Tibial nerve (tissue), 4 donors: ENCODE measurements around the gene PTPRK. TPM values are rescaled to one million over a fixed set of nuclear protein-coding genes. Genes with fewer than 3 reads are reported as not detected.

Source experiments
- DNase-seq, 2 donors: peaks; one replicate each; pipeline ENCODE4 v3.0.0-alpha.2; 2019; ENCODE audit warnings: low spot score in 2 of 2
- H3K27ac ChIP-seq, 4 donors: fragments of 200-600 bp; sonication (generic) in 3 of 4; one replicate each; pipeline ENCODE4 v1.5.1; 2017 to 2019; ENCODE audit warnings: mild to moderate bottlenecking in 1 of 4
- H3K27me3 ChIP-seq, 2 donors: fragments of 200-600 bp; sonication (generic) in 1 of 2; one replicate each; pipeline versions ENCODE4 v1.5.1 to v1.6.0; 2017 to 2019
- H3K36me3 ChIP-seq, 3 donors: fragments of 200-600 bp; sonication (generic); one replicate each; pipeline ENCODE4 v1.5.1; 2018 to 2019
- H3K4me1 ChIP-seq, 4 donors: fragments of 200-600 bp; sonication (generic) in 3 of 4; one replicate each; pipeline ENCODE4 v1.5.1; 2017 to 2019
- H3K4me3 ChIP-seq, 4 donors: fragments of 200-600 bp; sonication (generic) in 3 of 4; one replicate each; pipeline ENCODE4 v1.5.1; 2017 to 2019; ENCODE audit warnings: mild to moderate bottlenecking in 1 of 4, moderate library complexity in 1 of 4
- H3K9me3 ChIP-seq, 4 donors: fragments of 200-600 bp; sonication (generic) in 3 of 4; one replicate each; pipeline ENCODE4 v1.5.1; 2017 to 2019
- EP300 ChIP-seq, 2 donors: sonication (generic); formaldehyde crosslinking; IDR thresholded peaks; one replicate each; pipeline ENCODE4 v1.6.1; 2017; ENCODE audit warnings: antibody characterized with exemption in 2 of 2, mild to moderate bottlenecking in 1 of 2
- POLR2A ChIP-seq, 2 donors: fragments of 450-650 bp; IDR thresholded peaks; one replicate each; pipeline ENCODE4 v1.6.1; 2017; ENCODE audit warnings: antibody characterized with exemption in 2 of 2, mild to moderate bottlenecking in 2 of 2, moderate library complexity in 2 of 2
- WGBS, 2 donors: methylation state at CpG; one replicate each; pipeline ENCODE4 v1.1.5; 2018; 5-methylcytosine and 5-hydroxymethylcytosine counted together
- total RNA-seq, 4 donors: library from RNA; depleted of rRNA; stranded (reverse); fragments of >200 nt; gene quantifications; one replicate each; pipeline ENCODE4 v1.1.0, GENCODE V29; 2016
- TF ChIP-seq, protein P1 (sequence below), 5 experiments: fragments of 200-600 bp in 3 of 5; fragments of 450-650 bp in 2 of 5; sonication (generic) in 3 of 5; IDR thresholded peaks; one replicate each; pipeline ENCODE4 v1.5.1; 2016 to 2019; ENCODE audit warnings: antibody characterized with exemption in 5 of 5, mild to moderate bottlenecking in 3 of 5, moderate library complexity in 2 of 5

The PTPRK gene
- total RNA-seq, 4 donors from 2014 or later: 17.4 to 26.1 (median 21.2) TPM

DNA sequence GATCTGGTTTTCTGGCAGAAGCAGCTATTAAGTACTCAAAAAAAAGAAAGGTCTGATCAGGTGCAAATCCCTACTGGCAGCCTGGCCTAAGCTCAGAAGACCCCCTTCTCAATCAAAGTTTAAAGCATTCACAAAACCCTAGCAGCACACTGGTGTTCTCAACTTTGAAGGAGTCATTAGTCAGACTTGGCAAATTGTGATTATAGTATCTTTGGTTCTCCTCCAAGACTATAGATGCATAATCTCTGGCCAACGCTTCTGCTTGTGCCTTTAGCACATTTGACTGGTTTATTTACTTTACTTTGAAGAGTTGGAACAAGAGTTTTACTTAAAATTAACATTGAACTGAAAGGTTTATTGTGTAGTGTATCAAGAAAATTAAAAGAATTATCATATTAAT, 248.9 kb downstream of the PTPRK start:
- TF ChIP-seq, protein P1, sequence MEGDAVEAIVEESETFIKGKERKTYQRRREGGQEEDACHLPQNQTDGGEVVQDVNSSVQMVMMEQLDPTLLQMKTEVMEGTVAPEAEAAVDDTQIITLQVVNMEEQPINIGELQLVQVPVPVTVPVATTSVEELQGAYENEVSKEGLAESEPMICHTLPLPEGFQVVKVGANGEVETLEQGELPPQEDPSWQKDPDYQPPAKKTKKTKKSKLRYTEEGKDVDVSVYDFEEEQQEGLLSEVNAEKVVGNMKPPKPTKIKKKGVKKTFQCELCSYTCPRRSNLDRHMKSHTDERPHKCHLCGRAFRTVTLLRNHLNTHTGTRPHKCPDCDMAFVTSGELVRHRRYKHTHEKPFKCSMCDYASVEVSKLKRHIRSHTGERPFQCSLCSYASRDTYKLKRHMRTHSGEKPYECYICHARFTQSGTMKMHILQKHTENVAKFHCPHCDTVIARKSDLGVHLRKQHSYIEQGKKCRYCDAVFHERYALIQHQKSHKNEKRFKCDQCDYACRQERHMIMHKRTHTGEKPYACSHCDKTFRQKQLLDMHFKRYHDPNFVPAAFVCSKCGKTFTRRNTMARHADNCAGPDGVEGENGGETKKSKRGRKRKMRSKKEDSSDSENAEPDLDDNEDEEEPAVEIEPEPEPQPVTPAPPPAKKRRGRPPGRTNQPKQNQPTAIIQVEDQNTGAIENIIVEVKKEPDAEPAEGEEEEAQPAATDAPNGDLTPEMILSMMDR (IDR thresholded peaks at IDR 0.05): no peak
- TF ChIP-seq EP300 (IDR thresholded peaks at IDR 0.05) (no peak), POLR2A (IDR thresholded peaks at IDR 0.05) (no peak)
- no peaks in the 10 kb centered on the region for H3K9me3 ChIP-seq
- no peak for DNase-seq
- 58 to 87% methylated on average over 1 of the region's 1 CpG for WGBS, 2 donors
- no peaks in the 10 kb centered on the region for H3K27me3 ChIP-seq
- H3K4me1 ChIP-seq: peaks cover 0 to 12% (median 0%) of the 10 kb centered on the region in 4 donors
- no peak overlapping the region for H3K27ac ChIP-seq
- no peak overlapping the region for H3K4me3 ChIP-seq
- H3K36me3 ChIP-seq: no peaks in the 10 kb centered on the region

DNA sequence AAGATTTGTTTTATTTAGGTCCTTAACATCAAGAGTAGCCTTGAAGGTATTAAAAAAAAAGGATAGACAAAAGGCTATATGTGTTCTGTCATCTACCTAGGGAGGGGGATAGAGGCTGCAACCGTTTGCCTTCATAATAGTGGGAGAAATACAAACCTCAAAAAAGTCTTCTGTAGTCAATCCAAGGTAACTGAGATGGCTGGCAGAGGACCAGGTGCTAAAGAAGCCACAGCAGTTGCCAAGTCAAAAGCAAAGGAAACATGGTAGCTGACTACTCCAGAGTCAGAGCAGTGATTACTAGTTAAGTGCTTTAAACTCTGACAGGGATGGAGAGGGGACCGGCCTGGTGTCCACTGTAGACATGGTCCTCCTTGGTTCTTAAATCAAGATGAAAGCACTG, 249.4 kb downstream of the PTPRK start:
- no peaks in the 10 kb centered on the region for H3K27me3 ChIP-seq
- WGBS, 2 donors: 65 to 76% methylated on average over 2 of the region's 2 CpGs
- H3K27ac ChIP-seq: no peak overlapping the region
- no peak for DNase-seq
- H3K4me3 ChIP-seq: no peak overlapping the region
- peaks cover 0 to 11% (median 0%) of the 10 kb centered on the region in 4 donors for H3K4me1 ChIP-seq
- peaks cover 0 to under 1% (median 0%) of the 10 kb centered on the region in 3 donors for H3K36me3 ChIP-seq
- H3K9me3 ChIP-seq: no peaks in the 10 kb centered on the region
- no peak for TF ChIP-seq EP300 (IDR thresholded peaks at IDR 0.05)
- TF ChIP-seq, protein P1 (IDR thresholded peaks at IDR 0.05): no peak
- no peak for TF ChIP-seq POLR2A (IDR thresholded peaks at IDR 0.05)

DNA sequence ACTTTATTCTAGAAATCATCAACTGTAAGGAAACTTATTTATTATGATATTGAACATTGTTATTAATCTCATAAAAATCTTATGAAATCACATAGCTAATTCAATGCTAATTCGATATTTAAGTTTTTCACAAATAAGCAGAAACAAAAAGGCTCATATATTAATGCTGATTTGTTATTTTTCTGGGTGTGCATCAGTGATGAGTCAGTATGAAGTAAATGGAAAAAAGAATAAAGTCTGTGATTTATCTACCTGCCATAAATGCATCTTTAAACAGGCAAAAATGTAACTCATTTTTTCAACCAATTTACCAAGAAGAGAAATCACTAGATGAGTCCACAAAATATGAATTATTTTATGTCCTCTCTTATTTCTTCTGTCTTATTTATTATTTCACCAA, 253.5 kb downstream of the PTPRK start:
- WGBS, 2 donors: 84 to 92% methylated on average over 1 of the region's 1 CpG
- H3K27me3 ChIP-seq: no peaks in the 10 kb centered on the region
- H3K4me1 ChIP-seq: no peaks in the 10 kb centered on the region
- H3K36me3 ChIP-seq: peaks cover 0 to 4% (median 0%) of the 10 kb centered on the region in 3 donors
- no peak overlapping the region for H3K4me3 ChIP-seq
- no peak overlapping the region for H3K27ac ChIP-seq
- TF ChIP-seq EP300 (IDR thresholded peaks at IDR 0.05) (no peak), POLR2A (IDR thresholded peaks at IDR 0.05) (no peak)
- TF ChIP-seq, protein P1 (IDR thresholded peaks at IDR 0.05): no peak
- DNase-seq: no peak
- no peaks in the 10 kb centered on the region for H3K9me3 ChIP-seq

GRCh38 chr6:128265706-128266105, 254.7 kb downstream of the PTPRK start:
- H3K4me3 ChIP-seq: no peak overlapping the region
- H3K9me3 ChIP-seq: no peaks in the 10 kb centered on the region
- TF ChIP-seq POLR2A (IDR thresholded peaks at IDR 0.05) (no peak), EP300 (IDR thresholded peaks at IDR 0.05) (no peak)
- H3K36me3 ChIP-seq: peaks cover 0 to 4% (median 0%) of the 10 kb centered on the region in 3 donors
- H3K27ac ChIP-seq: no peak overlapping the region
- no peak for DNase-seq
- H3K27me3 ChIP-seq: no peaks in the 10 kb centered on the region
- H3K4me1 ChIP-seq: peaks cover 0 to 3% (median 0%) of the 10 kb centered on the region in 4 donors
- WGBS, 2 donors: 94 to 97% methylated on average over 3 of the region's 3 CpGs

DNA sequence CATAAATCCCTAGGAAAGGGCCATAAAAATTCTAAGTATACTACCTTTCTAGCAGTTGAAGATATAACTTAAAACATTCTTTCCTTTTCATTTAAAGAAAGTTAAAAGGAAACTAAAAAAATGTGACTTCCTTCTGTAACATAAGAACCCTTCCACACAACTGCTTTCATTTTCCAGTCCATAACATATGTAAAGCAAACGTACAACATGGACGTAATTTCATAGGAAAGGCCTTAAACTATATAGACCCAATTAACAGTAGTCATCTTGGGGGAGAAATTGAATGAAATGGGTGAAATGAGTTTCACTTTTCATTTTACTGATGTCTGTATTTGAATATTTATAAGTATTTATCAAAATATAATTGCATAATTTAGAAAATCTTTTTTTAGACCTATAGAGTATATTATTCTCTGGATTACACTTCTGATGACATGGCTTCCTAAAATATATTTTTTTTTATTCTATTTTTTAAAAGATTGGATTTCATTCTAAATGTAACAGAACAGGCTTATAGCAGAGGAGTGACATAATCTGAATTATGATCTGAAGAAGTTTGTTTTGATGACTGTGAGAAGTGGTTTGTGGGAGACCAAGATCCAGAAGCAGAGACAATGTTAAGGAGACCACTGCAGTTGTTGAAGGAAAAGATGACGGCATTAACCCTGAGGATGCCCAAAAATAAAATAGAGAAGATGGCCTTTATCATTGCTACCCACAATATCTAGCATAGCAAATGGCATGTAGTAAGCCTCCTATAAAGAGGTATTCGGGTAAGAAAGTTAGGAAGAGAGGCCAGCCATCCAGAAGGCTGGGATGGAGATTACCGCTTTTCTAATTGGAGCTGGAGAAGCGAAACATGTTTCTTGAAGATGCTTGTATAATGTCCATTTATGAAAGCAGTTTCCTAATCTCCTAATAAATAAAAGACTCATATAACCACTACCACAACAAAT, 260.4 kb downstream of the PTPRK start:
- Histone ChIP-seq H3K9me3 (no peaks in the 10 kb centered on the region), H3K27me3 (no peaks in the 10 kb centered on the region), H3K4me1 (peaks cover 0 to 19% (median 0%) of the 10 kb centered on the region in 4 donors), H3K27ac (no peak overlapping the region), H3K36me3 (no peaks in the 10 kb centered on the region), H3K4me3 (no peak overlapping the region)
- TF ChIP-seq POLR2A (IDR thresholded peaks at IDR 0.05) (no peak), EP300 (IDR thresholded peaks at IDR 0.05) (no peak)
- TF ChIP-seq, protein P1 (IDR thresholded peaks at IDR 0.05): no peak
- DNase-seq: no peak
- WGBS, 2 donors: 77 to 87% methylated on average over 6 of the region's 6 CpGs
